ENCODE data around the gene RAB14. TPM values are rescaled to one million over a fixed set of nuclear protein-coding genes. Genes with fewer than 3 reads are reported as not detected.

Gene RAB14
- polyA plus RNA-seq, 1 donor from 2014 or later: 94.5 TPM

GRCh38 chr9:121185178-121185745, 16.4 kb downstream of the RAB14 start:
- TF ChIP-seq REST (IDR thresholded peaks at IDR 0.05; ENCODE audit: borderline replicate concordance) (no peak), POLR2AphosphoS5 (IDR thresholded peaks at IDR 0.05) (no peak), CTCF (IDR thresholded peaks at IDR 0.05; ENCODE audit: poor library complexity, severe bottlenecking) (no peak), MXI1 (conservative IDR thresholded peaks at IDR 0.05; ENCODE audit: poor library complexity, severe bottlenecking) (no peak), EP300 (conservative IDR thresholded peaks at IDR 0.05; ENCODE audit: poor library complexity, severe bottlenecking) (no peak), RAD21 (conservative IDR thresholded peaks at IDR 0.05) (no peak), TAF1 (IDR thresholded peaks at IDR 0.05; ENCODE audit: low read depth) (no peak), SMC3 (conservative IDR thresholded peaks at IDR 0.05; ENCODE audit: poor library complexity) (no peak), EZH2 (IDR thresholded peaks at IDR 0.05; ENCODE audit: borderline replicate concordance, insufficient read depth, low read length, poor library complexity, severe bottlenecking) (no peak)
- no peak overlapping the region for H3K4me3 ChIP-seq (ENCODE audit: low read length)
- H3K4me2 ChIP-seq (ENCODE audit: low read length): no peak overlapping the region
- no peaks in the 10 kb centered on the region for H3K9me2 ChIP-seq (ENCODE audit: insufficient read depth, low read length)
- no peaks in the 10 kb centered on the region for H3K9me3 ChIP-seq (ENCODE audit: low read length)
- peaks cover 39% of the 10 kb centered on the region for H3K79me2 ChIP-seq (replicated peaks; ENCODE audit: insufficient read depth, low read length)
- H3K27me3 ChIP-seq (ENCODE audit: insufficient read depth, low read depth, low read length): no peaks in the 10 kb centered on the region
- H3K27ac ChIP-seq (ENCODE audit: low read length): no peak overlapping the region
- H3K9ac ChIP-seq (ENCODE audit: low read length): no peak overlapping the region
- H3K36me3 ChIP-seq (ENCODE audit: insufficient read depth, low read length): peaks cover 10% of the 10 kb centered on the region
- no peak overlapping the region for H2AFZ ChIP-seq (ENCODE audit: low read depth, low read length)
- no peaks in the 10 kb centered on the region for H3F3A ChIP-seq (ENCODE audit: insufficient read depth, low read length, poor library complexity, severe bottlenecking)
- H4K20me1 ChIP-seq (ENCODE audit: insufficient read depth): peaks cover 5% of the 10 kb centered on the region

DNA sequence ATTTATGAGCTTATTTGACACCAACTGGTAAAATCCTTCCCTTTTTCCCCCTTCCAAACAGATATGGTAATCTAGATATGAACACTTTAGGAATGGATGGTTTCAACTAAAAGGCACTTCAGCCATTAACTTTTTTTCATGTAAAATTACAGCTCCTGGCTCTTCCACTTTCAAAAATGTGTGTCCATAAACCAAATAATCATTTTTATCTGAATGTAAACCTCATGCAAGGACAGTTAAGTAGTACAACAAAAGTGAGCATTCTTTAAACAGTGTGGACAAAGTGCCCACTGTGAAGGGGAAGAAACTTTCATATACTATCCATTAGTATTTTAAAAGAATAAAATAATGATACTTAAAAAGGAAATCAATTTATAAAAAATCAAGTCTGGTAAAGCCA, 17.2 kb downstream of the RAB14 start:
- TF ChIP-seq POLR2AphosphoS5 (IDR thresholded peaks at IDR 0.05): no peak
- no peak for TF ChIP-seq TAF1 (IDR thresholded peaks at IDR 0.05; ENCODE audit: low read depth)
- no peak for TF ChIP-seq CTCF (IDR thresholded peaks at IDR 0.05; ENCODE audit: poor library complexity, severe bottlenecking)
- TF ChIP-seq RAD21 (conservative IDR thresholded peaks at IDR 0.05): no peak
- no peak for TF ChIP-seq MXI1 (conservative IDR thresholded peaks at IDR 0.05; ENCODE audit: poor library complexity, severe bottlenecking)
- no peak for TF ChIP-seq REST (IDR thresholded peaks at IDR 0.05; ENCODE audit: borderline replicate concordance)
- H3K4me2 ChIP-seq (ENCODE audit: low read length): no peak overlapping the region
- H3K4me3 ChIP-seq (ENCODE audit: low read length): no peak overlapping the region
- peaks cover 34% of the 10 kb centered on the region for H3K79me2 ChIP-seq (replicated peaks; ENCODE audit: insufficient read depth, low read length)
- peaks cover 10% of the 10 kb centered on the region for H3K36me3 ChIP-seq (ENCODE audit: insufficient read depth, low read length)
- no peaks in the 10 kb centered on the region for H3F3A ChIP-seq (ENCODE audit: insufficient read depth, low read length, poor library complexity, severe bottlenecking)
- no peaks in the 10 kb centered on the region for H3K27me3 ChIP-seq (ENCODE audit: insufficient read depth, low read depth, low read length)
- H3K27ac ChIP-seq (ENCODE audit: low read length): no peak overlapping the region
- no peaks in the 10 kb centered on the region for H3K9me3 ChIP-seq (ENCODE audit: low read length)
- H4K20me1 ChIP-seq (ENCODE audit: insufficient read depth): peaks cover 5% of the 10 kb centered on the region
- no peak overlapping the region for H2AFZ ChIP-seq (ENCODE audit: low read depth, low read length)
- H3K9ac ChIP-seq (ENCODE audit: low read length): no peak overlapping the region
- no peaks in the 10 kb centered on the region for H3K9me2 ChIP-seq (ENCODE audit: insufficient read depth, low read length)
